ENCODE measurements around the gene C9orf152. TPM values are rescaled to one million over a fixed set of nuclear protein-coding genes. Genes with fewer than 3 reads are reported as not detected.
A peak's percentile ranks its signal among the peaks of the same experiment; 100 is the strongest.

The C9orf152 gene
- not detected in 2 replicates for total RNA-seq

GRCh38 chr9:110208031-110208430, at the start of gene C9orf152:
Gene C9orf152 (minus strand): TSS chr9:110208159. CDS start chr9:110207579, 580 bp downstream.
- DNase-seq (ENCODE audit: low read depth) = no peak
- TF ChIP-seq CTCF (conservative IDR thresholded peaks at IDR 0.05; ENCODE audit: low read depth, low read length) = no peak
- H3K4me3 ChIP-seq (ENCODE audit: low read depth, low read length) = no peak within 1 kb of the TSS

GRCh38 chr9:110257097-110257841, 49.3 kb upstream of the C9orf152 start:
- TF ChIP-seq CTCF (conservative IDR thresholded peaks at IDR 0.05; ENCODE audit: low read depth, low read length) = no peak
- peak overlapping the region; percentile 87 for H3K4me3 ChIP-seq (ENCODE audit: low read depth, low read length)
- no peak for DNase-seq (ENCODE audit: low read depth)

GRCh38 chr9:110256380-110257096, 48.6 kb upstream of the C9orf152 start, which contains the start of gene TXN:
Gene TXN (minus strand): TSS chr9:110256507. CDS start chr9:110256435, 72 bp downstream.
- peak within 1 kb of the TSS; percentile 87 for H3K4me3 ChIP-seq (ENCODE audit: low read depth, low read length)
- no peak for TF ChIP-seq CTCF (conservative IDR thresholded peaks at IDR 0.05; ENCODE audit: low read depth, low read length)
- peak; percentile 54 for DNase-seq (ENCODE audit: low read depth)

- DNase-seq (ENCODE audit: low read depth) = no peak
- no peak for TF ChIP-seq CTCF (conservative IDR thresholded peaks at IDR 0.05; ENCODE audit: low read depth, low read length)
- peak overlapping the region; percentile 87 for H3K4me3 ChIP-seq (ENCODE audit: low read depth, low read length)
These were observed 47.8 kb upstream of the C9orf152 start for GRCh38 chr9:110255463-110256379.

GRCh38 chr9:110255034-110255462, 47.1 kb upstream of the C9orf152 start:
- no peak for DNase-seq (ENCODE audit: low read depth)
- no peak for TF ChIP-seq CTCF (conservative IDR thresholded peaks at IDR 0.05; ENCODE audit: low read depth, low read length)
- H3K4me3 ChIP-seq (ENCODE audit: low read depth, low read length) = peak overlapping the region; percentile 87

- peak overlapping the region; percentile 87 for H3K4me3 ChIP-seq (ENCODE audit: low read depth, low read length)
- TF ChIP-seq CTCF (conservative IDR thresholded peaks at IDR 0.05; ENCODE audit: low read depth, low read length) = no peak
- DNase-seq (ENCODE audit: low read depth) = no peak
These were observed 46.5 kb upstream of the C9orf152 start for GRCh38 chr9:110254500-110254899.

All from epithelial cell of proximal tubule (primary cell).